Measurements from ENCODE around the gene UMODL1.
"Not testable (repeated sequence)": the region's sequence is repeated elsewhere in the genome, so short reads cannot be mapped to it uniquely, and the experiment has no call there.

The UMODL1 gene

GRCh38 chr21:42069327-42069726, 1.8 kb upstream of the UMODL1 start:
- Histone ChIP-seq H3K4me1 (no peaks in the 10 kb centered on the region), H3K36me3 (no peaks in the 10 kb centered on the region), H3K4me3 (ENCODE audit: low read depth, low read length) (no peak overlapping the region), H3K27me3 (peaks cover 12% of the 10 kb centered on the region), H3K9me3 (no peaks in the 10 kb centered on the region)
- DNase-seq: no peak
- TF ChIP-seq, protein P1, sequence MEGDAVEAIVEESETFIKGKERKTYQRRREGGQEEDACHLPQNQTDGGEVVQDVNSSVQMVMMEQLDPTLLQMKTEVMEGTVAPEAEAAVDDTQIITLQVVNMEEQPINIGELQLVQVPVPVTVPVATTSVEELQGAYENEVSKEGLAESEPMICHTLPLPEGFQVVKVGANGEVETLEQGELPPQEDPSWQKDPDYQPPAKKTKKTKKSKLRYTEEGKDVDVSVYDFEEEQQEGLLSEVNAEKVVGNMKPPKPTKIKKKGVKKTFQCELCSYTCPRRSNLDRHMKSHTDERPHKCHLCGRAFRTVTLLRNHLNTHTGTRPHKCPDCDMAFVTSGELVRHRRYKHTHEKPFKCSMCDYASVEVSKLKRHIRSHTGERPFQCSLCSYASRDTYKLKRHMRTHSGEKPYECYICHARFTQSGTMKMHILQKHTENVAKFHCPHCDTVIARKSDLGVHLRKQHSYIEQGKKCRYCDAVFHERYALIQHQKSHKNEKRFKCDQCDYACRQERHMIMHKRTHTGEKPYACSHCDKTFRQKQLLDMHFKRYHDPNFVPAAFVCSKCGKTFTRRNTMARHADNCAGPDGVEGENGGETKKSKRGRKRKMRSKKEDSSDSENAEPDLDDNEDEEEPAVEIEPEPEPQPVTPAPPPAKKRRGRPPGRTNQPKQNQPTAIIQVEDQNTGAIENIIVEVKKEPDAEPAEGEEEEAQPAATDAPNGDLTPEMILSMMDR (IDR thresholded peaks at IDR 0.05; ENCODE audit: low read depth, low read length): no peak

GRCh38 chr21:42069843-42070242, 1.3 kb upstream of the UMODL1 start:
- Histone ChIP-seq H3K4me1 (no peaks in the 10 kb centered on the region), H3K27me3 (peaks cover 12% of the 10 kb centered on the region), H3K4me3 (ENCODE audit: low read depth, low read length) (no peak overlapping the region), H3K36me3 (no peaks in the 10 kb centered on the region), H3K9me3 (no peaks in the 10 kb centered on the region)
- TF ChIP-seq, protein P1 (IDR thresholded peaks at IDR 0.05; ENCODE audit: low read depth, low read length): no peak
- no peak for DNase-seq

GRCh38 chr21:42073145-42074099, 2.3 kb downstream of the UMODL1 start:
- H3K9me3 ChIP-seq: no peaks in the 10 kb centered on the region
- TF ChIP-seq, protein P1 (IDR thresholded peaks at IDR 0.05; ENCODE audit: low read depth, low read length): no peak
- H3K27me3 ChIP-seq: peaks cover 12% of the 10 kb centered on the region; the same call in 1 of the 2 replicates
- no peak overlapping the region for H3K4me3 ChIP-seq (ENCODE audit: low read depth, low read length)
- DNase-seq: no peak
- H3K4me1 ChIP-seq: no peaks in the 10 kb centered on the region
- no peaks in the 10 kb centered on the region for H3K36me3 ChIP-seq

DNA sequence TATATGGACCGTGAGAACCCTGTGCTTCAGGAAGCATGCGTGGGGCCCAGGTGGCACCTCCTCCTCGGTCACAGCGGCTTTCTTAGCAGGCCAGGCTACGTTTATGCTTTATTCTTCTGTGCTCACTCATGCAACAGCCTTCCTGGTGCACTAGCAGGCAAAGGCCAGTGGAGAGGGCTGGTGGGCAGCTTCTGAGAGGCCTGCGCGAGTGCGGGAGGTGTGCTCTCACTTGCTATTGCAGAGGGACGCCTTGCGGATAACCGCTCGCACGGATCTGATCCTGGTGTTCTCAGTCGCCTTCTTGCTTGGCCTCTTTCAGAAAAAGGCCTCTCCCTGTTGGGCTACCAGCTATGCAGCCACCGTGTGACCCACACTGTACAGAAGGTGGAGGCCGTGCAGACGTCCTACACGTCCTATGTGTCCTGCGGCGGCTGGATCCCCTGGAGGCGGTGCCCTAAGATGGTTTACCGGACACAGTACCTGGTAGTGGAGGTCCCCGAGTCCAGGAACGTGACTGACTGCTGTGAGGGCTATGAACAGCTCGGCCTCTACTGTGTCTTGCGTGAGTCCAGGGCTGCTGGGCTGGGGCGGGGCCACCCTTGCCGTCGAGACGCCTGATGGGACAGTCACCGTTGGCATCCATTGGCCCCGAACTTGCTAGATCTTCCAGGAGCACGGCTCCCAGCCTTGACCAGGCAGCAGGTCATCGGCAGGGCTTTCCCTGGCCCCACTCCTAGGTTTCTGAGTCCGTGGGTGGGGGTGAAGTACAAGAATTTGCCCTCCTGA, 4.8 kb downstream of the UMODL1 start:
- no peaks in the 10 kb centered on the region for H3K9me3 ChIP-seq
- no peak for DNase-seq
- no peak overlapping the region for H3K4me3 ChIP-seq (ENCODE audit: low read depth, low read length)
- H3K27me3 ChIP-seq: peaks cover 3% of the 10 kb centered on the region; the same call in 1 of the 2 replicates
- H3K36me3 ChIP-seq: no peaks in the 10 kb centered on the region
- H3K4me1 ChIP-seq: no peaks in the 10 kb centered on the region
- TF ChIP-seq, protein P1 (IDR thresholded peaks at IDR 0.05; ENCODE audit: low read depth, low read length): no peak

DNA sequence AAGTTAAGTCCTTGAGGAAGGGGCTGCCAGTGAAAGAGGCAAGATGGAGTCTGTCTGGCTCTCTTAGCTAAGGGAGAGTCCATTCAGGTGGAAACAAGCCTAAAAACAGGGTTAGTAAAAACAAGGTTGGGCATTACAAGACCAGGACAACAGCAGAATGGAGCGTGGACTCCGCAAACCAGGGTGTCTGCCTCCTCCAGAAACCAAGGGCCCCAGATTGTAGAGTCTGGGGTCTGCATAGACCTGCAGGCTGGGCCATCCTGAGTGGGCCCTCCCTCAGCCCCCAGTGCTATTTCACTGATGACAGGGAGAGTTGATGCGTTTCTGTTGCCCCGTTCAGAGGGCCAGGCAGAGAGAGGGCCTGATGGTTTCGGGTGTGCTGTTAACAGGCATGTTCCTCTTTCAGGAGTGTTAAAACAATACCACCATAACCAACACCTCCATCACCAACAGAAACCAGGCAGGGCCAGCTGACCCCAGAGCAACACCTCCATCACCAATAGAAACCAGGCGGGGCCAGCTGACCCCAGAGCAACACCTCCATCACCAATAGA, 6.6 kb downstream of the UMODL1 start:
- not testable (repeated sequence) for H3K4me1 ChIP-seq; H3K9me3 ChIP-seq; H3K36me3 ChIP-seq; DNase-seq; H3K4me3 ChIP-seq (ENCODE audit: low read depth, low read length)
- peaks cover 12% of the 10 kb centered on the region; the same call in 1 of the 2 replicates for H3K27me3 ChIP-seq

DNA sequence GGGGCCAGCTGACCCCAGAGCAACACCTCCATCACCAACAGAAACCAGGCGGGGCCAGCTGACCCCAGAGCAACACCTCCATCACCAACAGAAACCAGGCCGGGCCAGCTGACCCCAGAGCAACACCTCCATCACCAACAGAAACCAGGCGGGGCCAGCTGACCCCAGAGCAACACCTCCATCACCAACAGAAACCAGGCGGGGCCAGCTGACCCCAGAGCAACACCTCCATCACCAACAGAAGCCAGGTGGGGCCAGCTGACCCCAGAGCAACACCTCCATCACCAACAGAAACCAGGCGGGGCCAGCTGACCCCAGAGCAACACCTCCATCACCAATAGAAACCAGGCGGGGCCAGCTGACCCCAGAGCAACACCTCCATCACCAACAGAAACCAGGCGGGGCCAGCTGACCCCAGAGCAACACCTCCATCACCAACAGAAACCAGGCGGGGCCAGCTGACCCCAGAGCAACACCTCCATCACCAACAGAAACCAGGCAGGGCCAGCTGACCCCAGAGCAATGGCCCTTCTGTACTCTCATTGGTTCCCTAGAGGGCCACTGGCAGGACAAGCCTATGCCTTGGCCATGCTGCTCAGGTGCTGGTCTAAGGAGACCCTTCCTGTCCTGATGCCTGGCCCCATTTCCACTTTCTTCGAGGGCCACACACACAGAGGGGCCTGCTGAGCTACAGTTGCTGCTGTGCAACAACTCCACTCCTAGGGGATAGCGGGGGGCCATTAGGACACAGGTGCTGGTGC, 7.3 kb downstream of the UMODL1 start:
- not testable (repeated sequence) for H3K9me3 ChIP-seq; H3K36me3 ChIP-seq; DNase-seq; H3K4me3 ChIP-seq (ENCODE audit: low read depth, low read length); H3K4me1 ChIP-seq
- peaks cover 14% of the 10 kb centered on the region; the same call in 1 of the 2 replicates for H3K27me3 ChIP-seq

Data from BE2C (cell line).